Inflammatory macrophage (primary cell): Measurements from ENCODE around the gene TSPO.

ENCODE experiments used
- DNase-seq, 2 donors: peaks; one replicate each; pipeline ENCODE4 v3.0.0-alpha.2; 2020 to 2022

The TSPO gene

DNA sequence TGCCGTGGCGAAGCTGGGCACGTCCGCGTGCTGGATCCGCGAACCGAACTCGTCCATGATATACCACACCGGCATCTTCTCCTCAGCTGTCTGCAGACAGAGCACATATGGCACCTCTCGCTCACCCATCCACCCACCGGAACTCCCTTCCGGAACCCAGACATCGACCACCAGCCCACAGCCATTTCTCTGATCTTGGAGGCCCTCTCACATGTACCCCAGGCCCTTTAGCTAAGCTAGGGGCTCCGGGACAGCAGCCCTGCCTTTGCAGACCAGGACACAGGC lies 28.5 kb downstream of the TSPO start:
- DNase-seq: no peak

- DNase-seq: no peak
Observed at GRCh38 chr22:43180670-43181069, 29.3 kb downstream of the TSPO start.

GRCh38 chr22:43181321-43182076 lies 30.1 kb downstream of the TSPO start:
- DNase-seq: no peak

- no peak for DNase-seq
Observed at GRCh38 chr22:43182118-43182517, 30.8 kb downstream of the TSPO start.

DNA sequence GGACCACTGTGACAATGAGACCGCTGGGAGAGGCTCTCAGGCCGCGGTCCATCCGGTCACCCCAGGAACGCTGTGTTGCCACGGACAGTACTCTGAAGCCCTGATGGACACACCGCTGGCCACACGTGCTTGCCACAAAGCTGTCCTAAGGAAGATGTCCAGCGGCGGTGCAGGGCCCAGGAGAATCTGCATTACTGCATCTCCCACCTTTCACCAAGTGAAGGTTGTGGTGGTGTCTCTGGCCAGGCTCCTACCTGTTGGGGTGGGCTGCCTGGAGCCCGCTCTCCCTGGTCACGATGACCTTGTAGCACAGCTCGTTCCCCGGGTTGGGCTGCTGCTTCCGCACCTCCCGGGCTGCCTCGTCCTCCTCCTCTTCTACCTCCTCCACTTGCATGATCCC lies 31.4 kb downstream of the TSPO start:
- no peak for DNase-seq

GRCh38 chr22:43183496-43184277 lies 32.3 kb downstream of the TSPO start:
- DNase-seq: peak; percentile 74 to 83

- DNase-seq: no peak
Observed at GRCh38 chr22:43185860-43186261, 34.5 kb downstream of the TSPO start.

DNA sequence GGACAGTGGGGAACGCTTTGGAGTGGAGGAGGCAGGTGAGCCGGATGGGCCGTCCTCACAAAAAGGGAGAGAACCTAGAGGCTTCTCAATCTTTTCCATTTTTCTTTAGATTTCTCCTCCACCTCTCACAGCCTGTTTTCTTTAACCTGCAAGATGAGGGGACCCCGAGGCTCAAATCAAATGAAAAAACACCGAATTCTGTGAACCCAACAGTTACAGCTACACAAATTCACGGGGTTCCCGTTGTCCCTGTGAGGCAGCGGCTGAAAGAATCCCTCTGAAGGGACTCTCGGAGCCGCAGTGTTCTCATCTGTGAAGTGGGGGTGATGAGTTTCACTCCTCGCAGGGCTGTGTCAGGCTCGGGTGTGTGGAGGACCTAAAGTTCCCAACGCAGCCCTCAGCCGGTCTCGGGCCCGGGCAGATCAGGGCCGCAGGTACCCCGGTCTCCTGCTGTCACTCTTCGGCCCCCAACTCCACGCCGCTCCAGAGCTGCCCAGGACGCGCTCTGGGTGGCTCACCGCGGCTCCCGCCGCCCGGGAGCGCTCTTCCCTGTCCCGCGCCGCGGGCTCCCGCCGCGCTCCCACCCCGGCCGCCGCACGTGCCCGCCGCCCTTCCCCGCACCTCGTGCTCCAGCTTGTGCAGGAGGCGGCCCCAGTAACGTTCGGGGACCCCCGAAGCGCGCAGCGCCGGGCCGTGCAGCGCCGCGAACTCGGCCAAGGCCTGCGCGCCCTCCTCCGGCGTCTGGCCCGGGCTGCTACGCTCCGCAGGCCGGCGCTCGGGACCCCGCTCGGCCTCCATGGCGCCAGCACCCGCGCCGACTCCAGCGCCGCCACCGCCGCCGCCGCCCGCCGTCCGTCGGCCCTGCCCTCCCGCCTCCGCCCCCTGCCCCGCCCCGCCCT lies 35.2 kb downstream of the TSPO start, which contains the start of gene TTLL12:
Gene TTLL12, minus strand, starts transcription at position 863 of the 899 bp plus-strand sequence. Its CDS starts 65 bp downstream, at position 798.
- peak; percentile 39 to 67 for DNase-seq

GRCh38 chr22:43187171-43188099 lies 36.1 kb downstream of the TSPO start:
- peak; percentile 94 to 97 for DNase-seq

DNA sequence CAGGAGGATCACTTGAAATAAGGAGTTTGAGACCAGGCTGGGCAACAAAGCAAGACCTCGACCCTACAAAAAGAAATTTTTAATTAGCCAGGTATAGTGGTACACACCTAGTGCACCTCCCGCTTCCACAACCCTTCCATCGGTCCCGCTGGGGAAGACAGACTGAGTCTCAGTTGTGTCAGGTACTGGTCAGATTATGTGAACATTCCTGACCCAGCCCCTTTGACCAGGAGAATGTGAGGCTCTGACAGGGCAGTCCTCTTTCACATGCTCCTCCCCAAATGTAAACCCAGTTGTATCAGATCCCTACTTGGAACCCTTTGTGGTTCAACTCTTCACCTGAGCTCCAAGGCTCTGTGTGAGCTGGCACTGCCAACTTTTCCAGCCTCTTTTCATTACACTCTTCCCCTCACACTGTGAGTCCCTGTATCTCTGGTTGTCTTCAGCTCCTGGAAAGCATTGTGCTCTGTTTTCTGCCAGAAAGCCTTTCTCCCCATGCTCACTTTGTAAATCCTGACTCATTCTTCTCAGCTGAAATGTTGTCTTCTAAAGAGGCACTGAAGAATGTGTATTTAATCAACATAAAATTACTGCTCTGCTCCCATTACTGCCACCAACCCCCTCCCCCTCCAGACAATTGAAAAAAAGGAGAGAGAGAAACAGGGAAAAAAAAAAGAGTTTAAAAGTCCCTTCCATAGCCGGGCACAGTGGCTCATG lies 37.6 kb downstream of the TSPO start:
- DNase-seq: no peak

DNA sequence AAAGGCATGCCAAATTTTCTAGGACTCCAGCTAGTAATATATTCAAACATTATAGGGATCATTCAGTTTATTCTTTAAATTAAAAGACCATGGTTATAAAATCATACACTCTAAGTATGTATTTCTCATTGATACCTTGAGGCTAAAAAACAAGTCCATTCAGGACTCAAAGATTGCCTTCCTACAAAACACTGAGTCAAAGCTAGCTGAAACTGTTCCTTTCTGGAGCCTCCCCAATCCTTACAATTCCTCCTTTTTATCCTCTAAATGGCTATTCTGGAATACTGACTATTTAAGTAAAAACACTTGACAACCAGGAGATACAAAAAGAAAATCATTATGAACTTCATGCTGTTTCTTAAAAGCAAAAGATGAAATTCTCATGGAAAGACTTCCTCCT lies 40.5 kb downstream of the TSPO start:
- no peak for DNase-seq

DNA sequence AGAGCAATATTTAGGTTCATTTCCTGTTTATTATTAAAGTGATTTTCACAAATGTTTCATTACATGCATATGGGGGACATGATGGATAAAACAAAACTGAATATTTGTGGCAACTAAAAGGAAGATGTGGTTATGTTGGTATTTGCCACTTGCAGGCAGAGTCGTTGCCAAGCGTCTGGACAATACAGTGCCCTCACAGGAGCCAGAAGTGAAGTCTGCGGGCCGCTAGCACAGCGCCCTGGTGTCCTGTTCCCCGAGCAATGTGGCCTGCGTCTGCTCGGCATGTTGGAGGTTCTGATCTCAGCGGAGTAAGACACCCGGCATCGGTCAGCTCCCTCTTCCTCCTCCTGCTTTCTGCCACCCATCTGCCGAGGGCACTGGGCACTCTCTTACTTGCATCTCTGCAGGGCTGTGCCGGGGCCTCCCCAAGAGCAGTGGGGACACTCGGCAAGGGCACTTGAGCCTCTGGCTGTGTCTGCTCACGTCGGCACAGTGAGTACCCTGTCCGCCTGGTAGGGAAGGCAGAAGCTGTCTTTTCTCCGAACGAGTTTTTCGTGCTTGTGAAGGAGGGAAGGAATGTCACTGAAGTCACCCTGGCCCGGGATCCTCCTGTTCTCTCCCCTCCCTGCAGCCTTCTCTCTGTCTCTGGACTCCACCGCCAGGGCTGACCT lies 46.0 kb downstream of the TSPO start:
- no peak for DNase-seq

DNA sequence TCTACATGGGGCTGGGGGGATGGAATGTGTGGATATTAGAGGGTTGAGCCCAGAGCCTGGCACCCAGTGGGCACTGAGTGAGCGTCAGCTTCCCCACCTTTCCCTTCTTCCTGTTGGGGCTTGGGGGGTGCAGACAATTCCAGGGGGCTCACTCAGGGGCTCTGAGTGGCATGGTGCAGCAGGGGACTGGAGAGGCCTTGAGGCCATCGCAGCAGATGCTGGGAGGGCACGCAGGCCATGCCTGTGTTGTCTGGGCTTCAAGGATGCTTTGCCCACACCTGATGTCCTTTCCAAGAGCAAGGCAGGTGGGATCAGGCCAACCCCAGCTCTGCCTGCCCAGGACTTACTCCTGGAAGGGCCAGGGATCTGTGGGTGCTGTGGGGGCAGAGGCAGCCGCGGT lies 46.8 kb downstream of the TSPO start:
- DNase-seq: no peak

DNA sequence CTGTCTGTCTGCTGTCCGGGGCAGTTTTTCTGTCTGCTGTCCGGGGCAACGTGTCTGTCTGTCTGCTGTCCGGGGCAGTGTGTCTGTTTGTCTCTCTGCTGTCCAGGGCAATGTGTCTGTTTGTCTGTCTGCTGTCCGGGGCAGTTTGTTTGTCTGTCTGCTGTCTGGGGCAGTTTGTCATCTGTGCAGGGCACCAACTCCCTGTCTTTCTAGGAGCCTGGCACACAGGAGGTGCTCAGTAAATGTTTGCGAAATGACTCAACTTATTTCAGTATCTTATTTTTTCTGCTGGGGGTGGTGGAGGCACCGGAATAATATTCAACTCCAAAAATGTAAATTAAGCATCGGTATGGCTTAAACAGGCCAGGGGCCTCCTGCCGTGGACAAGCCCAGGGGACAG lies 47.6 kb downstream of the TSPO start:
- no peak for DNase-seq

DNA sequence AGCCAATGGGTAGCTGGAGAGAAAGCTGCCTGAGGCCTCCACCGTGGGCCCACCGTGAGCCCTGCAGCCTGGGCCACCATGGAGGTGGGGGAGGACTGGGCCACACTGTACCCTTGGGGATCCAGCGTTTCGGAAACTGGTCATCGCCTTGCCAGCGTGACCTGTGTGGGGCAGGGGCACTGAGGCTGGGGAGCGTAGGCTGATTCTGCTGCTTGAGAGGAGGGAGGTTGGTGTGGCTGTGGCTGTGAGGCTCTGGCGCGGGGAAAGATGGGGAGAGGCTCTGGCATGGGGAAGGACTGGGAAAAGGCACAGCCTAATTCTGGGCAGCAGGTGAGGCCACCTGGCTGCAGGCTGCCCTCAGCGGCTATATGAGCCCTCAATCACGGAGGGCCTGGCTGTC lies 48.2 kb downstream of the TSPO start:
- DNase-seq: no peak

GRCh38 chr22:43200031-43200430 lies 48.7 kb downstream of the TSPO start:
- no peak for DNase-seq

DNA sequence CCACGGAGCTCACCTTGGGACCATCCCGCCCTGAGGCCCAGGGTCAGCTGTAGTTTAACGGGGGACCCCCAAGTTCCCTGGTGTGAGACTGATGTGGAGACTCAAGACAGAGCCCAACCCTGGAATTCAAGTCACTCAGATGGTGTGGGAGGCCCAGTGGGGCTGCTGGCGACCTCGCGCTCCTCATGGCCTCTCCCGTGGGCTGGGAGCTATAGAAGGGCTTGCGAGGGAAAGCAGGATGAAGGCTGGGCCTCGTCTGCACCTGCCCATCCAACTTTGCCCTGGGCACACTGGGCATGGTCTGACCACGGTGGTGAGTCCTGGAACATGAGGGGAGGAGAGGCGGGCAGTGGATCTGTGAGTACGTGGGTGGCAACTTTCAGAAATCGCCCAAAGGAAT lies 49.2 kb downstream of the TSPO start:
- DNase-seq: no peak

DNA sequence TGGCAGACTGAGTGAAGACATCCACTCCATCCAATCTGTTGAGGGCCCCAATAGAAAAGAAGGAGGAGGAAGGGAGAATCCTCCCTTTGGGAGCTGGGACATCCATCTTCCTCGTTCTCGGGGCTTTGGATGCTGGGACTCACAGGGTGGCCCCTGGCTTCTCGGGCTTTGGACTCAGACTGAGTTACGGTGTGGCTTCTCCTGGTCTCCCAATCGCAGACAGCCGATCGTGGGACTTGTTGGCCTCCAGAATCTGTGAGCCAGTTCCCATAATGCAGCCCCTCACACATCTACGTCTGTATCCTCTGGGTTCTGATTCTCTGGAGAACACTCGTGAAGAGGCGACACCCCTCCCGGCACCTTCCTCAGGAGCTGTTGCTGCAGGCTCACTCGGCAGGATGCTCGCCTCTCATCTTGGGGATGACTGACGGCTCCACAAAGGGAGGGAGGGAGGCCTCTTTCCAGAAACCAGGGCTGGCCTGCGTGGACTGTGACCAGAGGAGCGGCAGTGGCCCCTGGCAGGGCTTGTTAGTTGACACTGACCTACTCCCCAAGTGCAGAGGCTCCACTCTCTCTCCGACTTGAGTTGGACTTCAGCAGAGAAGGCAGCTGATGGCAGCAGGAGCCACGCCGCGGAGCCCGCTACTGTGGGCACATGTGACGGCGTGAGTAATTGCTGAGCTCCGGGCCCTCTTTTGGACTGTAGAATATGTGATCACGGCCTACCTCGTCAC lies 50.3 kb downstream of the TSPO start:
- DNase-seq: no peak

- no peak for DNase-seq
Observed at GRCh38 chr22:43202326-43202725, 51.0 kb downstream of the TSPO start.

- no peak for DNase-seq
Observed at GRCh38 chr22:43202756-43203410, 51.5 kb downstream of the TSPO start.
